Measurements from ENCODE around the gene GALK1.

Gene GALK1

DNA sequence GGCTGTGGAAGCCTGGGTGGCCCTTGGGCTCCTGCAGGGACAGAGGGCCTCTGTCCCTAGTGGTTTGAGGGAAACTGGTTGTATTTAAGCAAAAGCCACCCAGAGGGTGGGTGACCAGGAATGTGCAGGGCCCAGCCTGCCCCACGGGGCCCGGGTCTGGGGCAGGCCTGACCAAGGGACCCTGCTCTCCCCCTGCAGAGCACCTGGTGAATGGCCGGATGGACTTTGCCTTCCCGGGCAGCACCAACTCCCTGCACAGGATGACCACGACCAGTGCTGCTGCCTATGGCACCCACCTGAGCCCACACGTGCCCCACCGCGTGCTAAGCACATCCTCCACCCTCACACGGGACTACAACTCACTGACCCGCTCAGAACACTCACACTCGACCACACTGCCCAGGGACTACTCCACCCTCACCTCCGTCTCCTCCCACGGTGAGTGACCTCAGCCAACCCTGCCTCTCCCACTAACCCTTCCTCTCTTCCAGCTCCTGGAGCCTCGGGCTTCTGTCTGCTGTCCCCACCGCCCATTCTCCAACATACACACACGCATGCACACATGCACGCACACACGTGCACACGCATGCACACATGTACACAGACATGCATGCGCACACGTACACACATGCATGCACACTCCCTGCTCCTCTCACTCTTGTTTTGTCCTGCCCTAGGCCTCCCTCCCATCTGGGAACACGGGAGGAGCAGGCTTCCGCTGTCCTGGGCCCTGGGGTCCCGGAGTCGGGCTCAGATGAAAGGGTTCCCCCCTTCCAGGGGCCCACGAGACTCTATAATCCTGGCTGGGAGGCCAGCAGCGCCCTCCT is 10.4 kb downstream of the GALK1 start:
- Mint-ChIP-seq H3K4me3 (peak overlapping the region; percentile 43), H3K36me3 (ENCODE audit: low read depth) (no peaks in the 10 kb centered on the region), H3K9me3 (no peaks in the 10 kb centered on the region), H3K27me3 (ENCODE audit: low read depth, poor library complexity) (peaks cover 12% of the 10 kb centered on the region), H3K4me1 (peaks cover 23% of the 10 kb centered on the region), H3K27ac (no peak overlapping the region)
- DNase-seq, result no peak
- TF ChIP-seq, protein P1, sequence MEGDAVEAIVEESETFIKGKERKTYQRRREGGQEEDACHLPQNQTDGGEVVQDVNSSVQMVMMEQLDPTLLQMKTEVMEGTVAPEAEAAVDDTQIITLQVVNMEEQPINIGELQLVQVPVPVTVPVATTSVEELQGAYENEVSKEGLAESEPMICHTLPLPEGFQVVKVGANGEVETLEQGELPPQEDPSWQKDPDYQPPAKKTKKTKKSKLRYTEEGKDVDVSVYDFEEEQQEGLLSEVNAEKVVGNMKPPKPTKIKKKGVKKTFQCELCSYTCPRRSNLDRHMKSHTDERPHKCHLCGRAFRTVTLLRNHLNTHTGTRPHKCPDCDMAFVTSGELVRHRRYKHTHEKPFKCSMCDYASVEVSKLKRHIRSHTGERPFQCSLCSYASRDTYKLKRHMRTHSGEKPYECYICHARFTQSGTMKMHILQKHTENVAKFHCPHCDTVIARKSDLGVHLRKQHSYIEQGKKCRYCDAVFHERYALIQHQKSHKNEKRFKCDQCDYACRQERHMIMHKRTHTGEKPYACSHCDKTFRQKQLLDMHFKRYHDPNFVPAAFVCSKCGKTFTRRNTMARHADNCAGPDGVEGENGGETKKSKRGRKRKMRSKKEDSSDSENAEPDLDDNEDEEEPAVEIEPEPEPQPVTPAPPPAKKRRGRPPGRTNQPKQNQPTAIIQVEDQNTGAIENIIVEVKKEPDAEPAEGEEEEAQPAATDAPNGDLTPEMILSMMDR (IDR thresholded peaks at IDR 0.05), result no peak

DNA sequence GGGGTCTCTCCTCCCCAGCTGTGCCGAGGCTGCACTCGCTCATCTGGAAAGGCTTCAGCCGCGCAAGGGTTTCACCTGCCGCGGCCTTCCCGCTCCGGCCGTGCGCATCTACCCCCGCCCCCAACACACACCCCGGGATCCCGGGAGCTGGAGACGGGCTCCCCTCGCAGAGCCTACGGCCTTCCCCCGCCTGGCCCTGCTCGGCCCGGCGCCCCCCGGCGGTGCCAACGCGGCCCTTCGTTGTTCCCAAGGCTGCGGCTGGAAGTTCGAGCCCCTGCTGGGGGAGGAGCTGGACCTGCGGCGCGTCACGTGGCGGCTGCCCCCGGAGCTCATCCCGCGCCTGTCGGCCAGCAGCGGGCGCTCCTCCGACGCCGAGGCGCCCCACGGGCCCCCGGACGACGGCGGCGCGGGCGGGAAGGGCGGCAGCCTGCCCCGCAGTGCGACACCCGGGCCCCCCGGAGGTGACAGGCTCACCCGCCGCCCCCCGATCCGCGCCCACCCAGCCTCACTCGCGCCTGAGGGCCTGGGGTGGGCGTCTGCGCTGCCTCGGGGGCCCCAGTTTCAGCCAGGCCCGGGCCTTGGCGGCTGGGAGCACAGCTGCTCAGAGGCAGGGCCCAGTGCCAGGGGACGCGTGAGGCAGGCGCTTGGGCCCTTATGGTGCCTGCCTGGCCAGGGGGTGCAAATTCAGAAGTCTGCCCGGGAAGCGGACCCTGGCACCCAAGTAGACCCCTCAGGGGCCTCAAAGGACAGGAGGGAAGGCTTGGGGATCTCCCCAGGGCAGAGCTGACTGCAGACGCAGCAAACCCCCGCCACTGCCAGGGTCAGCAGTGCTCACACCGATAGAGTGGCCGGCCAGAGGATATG is 11.2 kb downstream of the GALK1 start:
- Mint-ChIP-seq H3K27me3 (ENCODE audit: low read depth, poor library complexity) (peaks cover 12% of the 10 kb centered on the region), H3K27ac (no peak overlapping the region), H3K4me1 (peaks cover 15% of the 10 kb centered on the region), H3K4me3 (peak overlapping the region; percentile 25), H3K9me3 (no peaks in the 10 kb centered on the region), H3K36me3 (ENCODE audit: low read depth) (no peaks in the 10 kb centered on the region)
- peak; percentile 83 for DNase-seq
- TF ChIP-seq, protein P1 (IDR thresholded peaks at IDR 0.05), result peak; percentile 40

DNA sequence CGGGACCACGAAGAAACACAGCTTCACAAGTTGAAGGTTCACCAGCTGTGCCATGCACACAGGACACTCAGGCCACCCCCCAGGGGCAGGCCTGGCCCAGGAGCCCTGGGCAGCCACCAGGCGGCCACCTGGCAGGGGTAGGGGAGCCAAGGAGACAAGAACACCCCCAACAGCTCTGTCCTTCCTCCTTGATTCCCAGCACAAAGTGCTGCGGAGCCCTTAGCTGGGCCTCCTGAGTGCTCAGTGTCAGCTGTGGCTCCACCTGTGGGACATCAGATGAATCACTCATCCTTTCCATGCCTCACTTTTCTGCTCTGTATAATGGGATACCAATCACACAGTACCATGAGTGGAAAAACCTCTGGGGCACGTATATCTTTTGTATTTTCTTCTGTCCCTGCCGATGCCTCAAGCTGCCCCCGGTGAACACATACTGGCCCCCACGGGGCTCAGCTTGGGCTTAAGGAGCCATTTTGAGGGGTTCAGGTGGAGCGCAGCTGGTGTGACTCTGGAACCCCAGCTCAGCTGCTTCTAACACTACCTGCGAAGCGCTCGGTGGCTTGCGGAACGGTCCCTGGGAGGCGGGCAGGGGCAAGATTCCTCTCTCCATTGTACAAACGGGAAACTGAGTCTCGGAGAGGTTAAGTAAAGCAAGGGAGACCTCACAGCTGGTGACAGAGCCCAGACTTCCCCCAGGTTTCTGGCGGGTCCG is 12.0 kb downstream of the GALK1 start:
- H3K4me1 Mint-ChIP-seq, result peaks cover 13% of the 10 kb centered on the region
- peaks cover 13% of the 10 kb centered on the region for H3K27me3 Mint-ChIP-seq (ENCODE audit: low read depth, poor library complexity)
- H3K4me3 Mint-ChIP-seq, result peak overlapping the region; percentile 25
- no peaks in the 10 kb centered on the region for H3K9me3 Mint-ChIP-seq
- TF ChIP-seq, protein P1 (IDR thresholded peaks at IDR 0.05), result no peak
- H3K36me3 Mint-ChIP-seq (ENCODE audit: low read depth), result no peaks in the 10 kb centered on the region
- no peak for DNase-seq
- no peak overlapping the region for H3K27ac Mint-ChIP-seq

DNA sequence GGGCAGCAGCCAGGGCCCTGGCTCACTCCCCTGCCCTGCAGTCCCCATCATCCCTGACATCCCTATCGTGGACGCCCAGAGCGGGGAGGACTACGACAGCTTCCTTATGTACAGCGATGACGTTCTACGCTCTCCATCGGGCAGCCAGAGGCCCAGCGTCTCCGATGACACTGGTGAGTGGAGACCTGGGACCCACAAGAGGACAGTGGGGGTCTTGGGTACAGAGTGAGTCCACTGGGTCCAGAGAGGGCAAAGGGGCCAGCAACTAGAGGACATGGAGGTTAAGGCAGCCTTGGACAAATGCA is 12.6 kb downstream of the GALK1 start:
- Mint-ChIP-seq H3K27me3 (ENCODE audit: low read depth, poor library complexity) (peaks cover 18% of the 10 kb centered on the region), H3K36me3 (ENCODE audit: low read depth) (no peaks in the 10 kb centered on the region), H3K4me3 (no peak overlapping the region), H3K4me1 (peaks cover 18% of the 10 kb centered on the region), H3K27ac (peak overlapping the region; percentile 54), H3K9me3 (no peaks in the 10 kb centered on the region)
- no peak for DNase-seq
- TF ChIP-seq, protein P1 (IDR thresholded peaks at IDR 0.05), result no peak

DNA sequence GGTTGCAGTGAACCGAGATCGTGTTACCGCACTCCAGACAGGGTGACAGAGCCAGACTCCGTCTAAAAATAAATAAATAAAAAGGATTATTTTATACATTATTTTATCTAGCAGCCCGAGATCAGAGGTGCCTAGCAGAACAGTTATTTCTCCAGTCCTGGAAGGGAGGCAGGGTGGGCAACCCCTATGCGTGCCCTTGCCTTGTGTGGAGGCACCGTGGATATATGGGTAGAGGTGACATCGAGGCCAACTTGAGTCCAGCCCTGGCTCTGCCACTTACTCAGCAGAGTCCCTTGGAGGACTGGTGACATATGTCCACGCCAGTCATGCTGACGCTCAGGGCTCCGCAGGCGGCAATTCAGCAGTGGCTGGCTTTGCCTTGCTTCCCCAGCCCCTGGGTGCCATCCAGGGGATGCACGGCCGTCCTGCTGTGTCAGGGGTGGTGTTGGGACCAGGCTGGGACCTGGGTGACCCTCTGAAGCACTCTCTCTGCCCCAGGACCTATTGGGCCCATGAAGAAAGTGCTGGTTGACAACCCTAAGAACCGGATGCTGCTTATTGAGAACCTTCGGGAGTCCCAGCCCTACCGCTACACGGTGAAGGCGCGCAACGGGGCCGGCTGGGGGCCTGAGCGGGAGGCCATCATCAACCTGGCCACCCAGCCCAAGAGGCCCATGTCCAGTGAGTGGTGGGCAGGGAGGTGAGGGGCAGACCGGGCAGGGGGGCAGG is 13.2 kb downstream of the GALK1 start:
- H3K27ac Mint-ChIP-seq, result no peak overlapping the region
- H3K9me3 Mint-ChIP-seq, result no peaks in the 10 kb centered on the region
- H3K4me1 Mint-ChIP-seq, result peaks cover 18% of the 10 kb centered on the region
- TF ChIP-seq, protein P1 (IDR thresholded peaks at IDR 0.05), result no peak
- peaks cover 18% of the 10 kb centered on the region for H3K27me3 Mint-ChIP-seq (ENCODE audit: low read depth, poor library complexity)
- no peaks in the 10 kb centered on the region for H3K36me3 Mint-ChIP-seq (ENCODE audit: low read depth)
- no peak for DNase-seq
- H3K4me3 Mint-ChIP-seq, result no peak overlapping the region
